Spleen (tissue), 7 donors: ENCODE measurements around the gene EBNA1BP2.

ENCODE experiments used
- CTCF ChIP-seq, 11 experiments: fragments of 200-600 bp in 7 of 11; fragments of 450-650 bp in 4 of 11; sonication (generic) in 4 of 11; IDR thresholded peaks in 8 of 11; conservative IDR thresholded peaks in 3 of 11; 1 replicate in 7 of 11; 2 replicates in 4 of 11; pipeline versions ENCODE4 v1.4.0 to v1.8.0; 2016 to 2021; ENCODE audit warnings: antibody characterized with exemption in 11 of 11, inconsistent platforms in 4 of 11, mild to moderate bottlenecking in 1 of 11
- POLR2A ChIP-seq, 3 donors: fragments of 450-650 bp; IDR thresholded peaks; one replicate each; pipeline ENCODE4 v1.5.1; 2017; ENCODE audit warnings: antibody characterized with exemption in 3 of 3, mild to moderate bottlenecking in 1 of 3
- POLR2AphosphoS5 ChIP-seq, 3 donors: sonication (generic); formaldehyde crosslinking; IDR thresholded peaks; one replicate each; pipeline ENCODE4 v1.5.1; 2017; ENCODE audit warnings: antibody characterized with exemption in 3 of 3
- donor health status: DM: no; HTN: no; CAD: no; lungs with moderate emphysema.
- donor health status: DM: no; HTN: no; CAD: no.
- donor health status: DM: no; HTN: no; CAD: no.

GRCh38 chr1:43199093-43199726, 27.1 kb upstream of the EBNA1BP2 start:
- TF ChIP-seq CTCF (IDR thresholded peaks at IDR 0.05 in 8 of 11, conservative IDR thresholded peaks at IDR 0.05 in 3 of 11) (no peak), POLR2A (IDR thresholded peaks at IDR 0.05) (no peak), POLR2AphosphoS5 (IDR thresholded peaks at IDR 0.05) (no peak)
